ENCODE measurements around the gene CDS1. TPM values are rescaled to one million over a fixed set of nuclear protein-coding genes. Genes with fewer than 3 reads are reported as not detected.
A peak's percentile ranks its signal among the peaks of the same experiment; 100 is the strongest.
"Not testable (repeated sequence)": the region's sequence is repeated elsewhere in the genome, so short reads cannot be mapped to it uniquely, and the experiment has no call there.

The CDS1 gene
- total RNA-seq, 1 donor from 2014 or later, result 9.4 TPM

DNA sequence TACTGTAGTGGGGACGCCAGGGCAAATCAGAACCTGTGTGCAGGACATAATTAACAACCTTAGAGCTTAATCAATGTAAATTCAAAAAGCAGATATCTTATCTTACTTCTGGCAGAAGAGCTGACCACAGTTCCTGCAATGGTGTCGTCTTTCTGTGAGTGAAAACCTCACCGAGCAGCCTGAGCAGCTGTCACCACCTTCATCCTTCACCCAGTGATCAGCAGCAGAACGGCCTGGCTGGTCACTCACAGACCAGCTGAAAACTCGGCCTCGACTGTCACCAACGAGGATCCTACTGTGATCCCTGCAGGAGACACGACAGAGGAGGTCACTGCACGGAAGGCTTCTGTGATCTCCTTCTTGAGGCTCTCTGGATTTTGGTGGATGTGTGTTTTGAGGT lies 94.2 kb downstream of the CDS1 start:
- DNase-seq, result no peak

DNA sequence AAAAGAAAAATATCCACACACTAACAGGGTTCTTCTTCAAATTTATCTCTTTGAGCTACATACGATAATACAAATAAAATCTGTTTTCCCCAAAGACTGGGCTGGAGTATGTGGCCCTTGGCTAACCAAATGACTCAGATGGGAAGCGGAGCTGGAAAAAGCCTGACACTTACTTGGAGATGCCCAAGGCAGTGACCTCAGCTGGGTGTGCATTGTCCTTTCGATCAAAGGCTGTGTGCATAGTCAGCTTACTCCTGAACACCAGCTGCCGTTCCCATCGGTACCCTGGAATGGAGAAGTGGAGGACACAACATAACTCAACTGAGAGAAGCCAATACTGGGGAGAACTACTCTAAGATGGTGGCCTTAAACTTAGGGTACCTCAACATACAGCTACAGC lies 95.1 kb downstream of the CDS1 start:
- DNase-seq, result no peak

DNA sequence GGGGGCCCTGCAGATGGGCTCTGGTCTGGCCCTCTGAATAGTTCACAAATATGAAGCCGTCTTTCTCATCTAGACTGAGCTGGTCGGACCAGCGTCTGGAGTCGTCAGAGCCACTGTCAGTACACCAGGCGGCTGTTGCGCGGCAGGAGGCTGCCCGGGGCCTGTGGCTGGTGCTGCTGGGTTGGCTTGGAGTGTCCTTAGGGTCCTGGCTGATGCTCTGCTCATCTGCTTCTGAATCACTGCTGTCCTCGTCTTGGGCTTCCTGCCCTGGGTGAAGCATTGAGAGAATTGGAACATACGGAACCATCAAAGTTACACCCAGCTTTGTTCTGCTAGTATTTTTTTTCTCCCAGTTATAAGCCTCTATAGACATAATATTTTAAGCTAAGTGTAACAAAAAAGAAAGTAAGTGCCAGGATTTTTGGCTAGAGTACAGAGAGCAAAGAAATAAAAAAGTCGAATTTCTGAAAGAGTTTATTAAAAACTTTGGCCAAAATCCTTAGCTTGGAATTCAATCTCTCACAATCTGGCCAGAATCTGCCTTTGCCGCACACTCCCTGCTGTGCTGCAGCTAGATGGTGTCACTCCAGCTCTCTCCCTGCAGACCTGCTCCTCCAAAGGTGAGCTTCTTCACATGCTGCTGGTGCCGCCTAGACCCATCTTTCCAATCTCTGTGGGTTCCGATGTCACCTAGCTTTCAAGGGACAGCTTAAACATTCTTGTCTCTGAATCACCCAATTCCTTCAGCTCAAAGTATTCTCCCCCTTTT lies 96.2 kb downstream of the CDS1 start:
- no peak for DNase-seq

DNA sequence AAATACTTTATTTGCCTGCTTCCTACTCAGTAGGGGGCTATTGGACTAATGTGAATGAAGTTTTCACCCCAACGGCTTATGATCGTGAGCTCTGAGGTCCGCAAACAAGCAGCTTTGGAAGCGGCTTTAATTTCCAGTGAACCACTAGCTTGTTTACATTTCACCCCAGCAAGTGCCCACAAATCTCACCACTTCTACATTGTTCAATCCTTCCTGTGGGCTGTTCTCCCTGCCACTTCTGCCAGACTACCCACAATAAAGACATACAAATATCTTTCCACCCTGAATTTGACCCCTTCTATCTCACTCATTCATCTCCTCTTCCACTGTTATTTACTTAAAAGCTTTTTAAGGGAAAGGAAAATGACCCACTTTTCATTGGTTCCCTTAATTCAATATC lies 98.0 kb downstream of the CDS1 start:
- DNase-seq, result no peak

DNA sequence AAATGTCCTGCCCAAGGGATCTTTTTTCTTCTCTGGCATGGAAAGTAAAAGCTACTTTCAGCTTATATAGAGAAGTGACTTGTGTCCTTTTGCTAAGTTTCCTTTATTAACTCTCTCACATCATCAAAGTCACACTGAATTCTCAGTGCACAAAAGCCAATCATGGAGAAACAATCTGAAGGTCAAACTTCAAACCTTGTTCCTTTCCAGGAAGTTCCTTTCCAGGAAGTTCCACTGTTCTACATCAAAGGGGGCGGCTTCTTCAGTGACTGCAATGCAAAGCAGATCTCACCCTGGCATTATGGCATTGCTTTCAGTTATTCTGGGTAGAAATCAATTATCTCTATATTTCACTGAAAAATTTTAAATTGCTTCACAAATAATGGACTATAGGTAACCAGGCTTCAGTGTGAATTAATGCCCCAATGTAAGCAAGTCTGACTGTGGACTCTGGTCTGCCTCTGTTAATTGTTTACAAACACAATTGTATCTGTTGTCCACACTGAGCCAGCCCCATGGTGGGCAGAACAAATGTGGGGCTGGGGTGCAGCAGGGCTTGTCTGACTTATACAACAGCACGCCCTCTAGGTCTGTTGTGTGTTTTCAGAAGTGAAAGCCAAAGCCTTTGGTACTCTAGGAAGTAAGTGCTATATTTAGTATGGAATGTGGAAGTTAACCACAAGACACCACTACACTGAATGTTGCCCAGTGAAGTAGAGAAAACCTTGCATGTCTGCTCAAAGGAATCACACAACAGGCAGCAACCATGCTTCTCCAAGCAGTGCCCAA lies 98.8 kb downstream of the CDS1 start:
- no peak for DNase-seq

DNA sequence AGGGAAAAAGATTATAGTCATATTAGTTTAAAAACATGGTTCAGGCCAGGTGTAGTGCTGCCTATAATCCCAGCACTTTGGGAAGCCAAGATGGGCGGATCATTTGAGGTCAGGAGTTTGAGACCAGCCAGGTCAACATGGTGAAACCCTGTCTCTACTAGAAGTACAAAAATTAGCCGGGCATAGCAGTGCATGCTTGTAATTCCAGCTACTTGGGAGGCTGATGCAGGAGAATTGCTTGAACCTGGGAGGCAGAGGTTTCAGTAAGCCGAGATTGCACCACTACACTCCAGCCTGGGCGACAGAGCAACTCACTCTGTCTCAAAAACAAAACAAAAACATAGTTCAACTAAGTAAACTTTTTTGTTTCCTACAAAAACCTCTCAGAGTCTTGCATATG lies 99.7 kb downstream of the CDS1 start:
- not testable (repeated sequence) for DNase-seq

DNA sequence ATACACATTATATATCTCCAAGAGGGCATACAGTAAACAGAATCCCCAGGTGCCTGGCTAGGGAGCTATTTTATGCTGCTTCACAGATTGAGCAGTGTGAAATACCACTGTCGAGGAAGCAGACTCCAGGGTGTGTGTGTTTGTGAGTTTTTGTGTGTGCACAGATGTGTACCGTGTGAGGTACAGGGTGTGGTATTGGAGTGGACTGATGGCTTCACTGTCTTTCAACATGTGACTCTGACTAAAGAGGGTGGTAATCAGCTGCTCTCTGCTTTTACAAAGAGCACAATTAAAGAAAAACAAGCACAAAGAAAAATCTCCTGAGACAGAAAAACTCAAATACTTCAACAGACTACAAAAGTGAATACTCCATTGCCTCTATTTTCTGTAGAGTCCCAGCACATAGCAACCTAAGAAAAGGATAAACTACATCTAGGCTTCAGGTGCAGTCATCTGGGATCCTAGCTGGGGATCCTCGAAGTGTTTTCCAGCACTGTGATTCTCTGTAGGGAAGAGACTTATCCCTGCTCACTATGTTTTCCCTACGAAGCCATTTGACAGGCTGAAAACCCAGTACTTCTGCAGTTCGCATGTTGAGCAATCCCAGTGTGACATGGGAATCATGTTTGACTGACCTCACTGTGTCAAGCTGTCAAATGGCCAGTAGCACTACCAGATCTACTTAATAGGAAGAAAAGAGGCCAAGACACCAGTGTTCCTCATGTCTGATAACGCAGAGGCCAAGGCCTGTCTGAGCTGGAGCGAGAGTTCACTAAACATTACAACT lies 100.3 kb downstream of the CDS1 start:
- DNase-seq, result no peak

DNA sequence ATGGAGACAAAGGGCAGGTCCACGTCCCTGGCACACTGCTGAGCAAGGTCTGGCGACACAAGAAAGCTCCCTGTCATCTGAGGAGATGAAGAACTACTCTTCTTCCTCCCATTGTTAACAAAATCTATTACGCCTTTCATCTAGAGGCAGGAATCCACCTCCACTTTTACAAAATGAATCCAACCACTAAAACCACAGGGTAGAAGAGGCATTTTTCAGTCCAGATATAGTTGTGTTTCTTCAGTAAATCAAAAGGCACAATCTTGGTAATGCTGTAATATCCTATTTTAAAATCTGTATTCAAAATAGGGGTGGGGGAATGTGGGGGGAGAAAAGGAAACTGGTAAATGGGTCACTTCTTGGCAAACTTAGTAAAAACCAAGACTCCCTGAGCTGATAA lies 101.4 kb downstream of the CDS1 start:
- no peak for DNase-seq

DNA sequence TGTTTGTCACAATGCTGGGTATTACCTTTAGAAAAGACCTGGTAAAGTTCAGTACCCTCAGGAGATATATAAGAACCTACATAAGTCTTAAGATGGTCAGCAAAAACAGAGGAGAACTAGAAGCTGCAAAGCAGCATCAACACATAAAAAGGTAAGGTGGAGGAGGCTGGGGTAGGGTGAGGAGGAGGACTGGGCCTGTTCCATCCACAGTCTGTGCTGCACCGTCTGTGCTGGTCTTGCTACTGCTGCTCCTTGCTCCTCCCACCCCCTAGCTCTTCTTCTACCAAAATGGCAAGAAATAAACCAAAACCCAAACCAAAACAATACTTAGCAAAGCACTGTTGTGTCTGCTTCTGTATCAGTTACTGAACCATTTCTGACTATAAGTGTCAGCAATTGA lies 102.2 kb downstream of the CDS1 start:
- no peak for DNase-seq

DNA sequence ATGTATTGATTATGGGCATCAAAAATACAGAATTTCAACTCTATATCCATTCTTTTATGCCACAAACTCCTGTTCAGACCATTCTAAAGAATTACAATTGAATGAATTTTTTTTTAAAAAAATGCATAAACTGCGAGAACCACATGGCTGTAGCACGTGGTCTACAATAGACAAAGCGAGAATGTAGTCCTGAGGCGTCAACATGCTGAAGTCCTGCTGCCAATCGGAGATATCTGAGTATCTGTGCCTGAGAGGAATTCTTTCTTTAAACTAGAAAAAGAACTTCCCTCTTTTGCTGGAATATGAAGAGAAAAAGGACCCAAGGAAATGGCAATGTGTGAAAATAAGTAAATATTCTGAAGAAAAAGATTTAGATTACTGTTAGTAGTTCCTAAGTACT lies 105.7 kb downstream of the CDS1 start:
- DNase-seq, result no peak

DNA sequence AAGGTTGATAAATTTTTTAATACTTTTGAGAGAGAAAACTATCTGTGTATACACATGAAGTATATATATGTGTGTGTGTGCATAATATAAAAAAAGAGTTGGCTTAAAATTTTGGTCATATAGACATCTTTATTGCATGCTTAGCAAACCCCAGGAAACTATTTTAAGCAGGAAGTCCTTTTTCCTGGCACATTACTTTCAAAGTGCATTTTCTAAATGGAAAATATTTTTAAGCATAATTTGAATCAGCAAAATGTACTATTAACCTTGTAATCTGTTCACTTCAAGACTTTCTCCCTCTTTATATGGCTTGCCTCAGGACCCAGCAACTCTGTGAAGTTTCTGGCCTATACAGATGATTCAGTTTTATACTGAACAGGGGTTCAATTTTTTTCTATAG lies 106.3 kb downstream of the CDS1 start:
- no peak for DNase-seq

DNA sequence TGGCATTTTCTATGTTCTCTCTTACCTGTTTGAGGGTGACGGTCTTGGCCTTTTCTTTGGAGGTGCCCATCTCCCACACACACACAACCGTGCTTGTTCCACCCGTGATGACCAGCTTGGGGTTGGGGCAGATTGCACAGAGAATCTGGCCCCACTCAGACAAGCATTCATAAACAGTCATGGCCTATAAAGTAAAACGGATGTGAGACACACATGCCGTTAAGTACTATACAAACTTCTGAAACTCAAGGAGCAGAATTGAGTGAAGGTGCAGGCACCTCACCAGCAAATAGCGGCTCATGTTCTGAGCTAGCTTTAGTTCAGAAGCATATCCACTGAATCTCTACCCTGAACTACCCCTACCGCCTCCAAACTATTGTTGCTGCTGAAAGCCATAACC lies 107.6 kb downstream of the CDS1 start:
- DNase-seq, result no peak

DNA sequence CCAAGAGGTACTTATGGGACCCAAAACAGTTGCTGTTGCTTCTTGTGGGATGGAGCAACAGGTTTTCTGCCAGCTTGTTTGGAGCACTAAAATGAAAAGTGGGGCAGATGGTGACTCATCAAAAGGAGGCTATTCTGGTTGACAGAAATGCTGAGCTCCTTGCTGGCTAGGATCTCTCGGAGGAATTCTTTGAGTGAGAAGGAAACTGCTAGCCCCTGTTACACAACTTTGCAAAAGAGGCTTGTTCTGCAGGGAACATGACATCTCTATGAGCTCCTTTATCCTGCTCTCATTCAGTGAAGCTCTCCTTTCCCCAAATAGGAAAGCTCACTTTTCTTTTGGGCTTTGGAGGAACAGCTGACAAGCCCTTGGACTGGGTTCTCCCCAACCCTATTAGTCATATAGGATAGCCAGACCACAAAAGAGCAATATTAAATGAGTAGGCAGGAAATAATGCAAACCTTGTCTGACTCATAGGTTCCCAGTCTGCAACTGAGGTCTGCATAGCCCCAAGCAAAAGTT lies 108.3 kb downstream of the CDS1 start:
- peak; percentile 51 for DNase-seq

DNA sequence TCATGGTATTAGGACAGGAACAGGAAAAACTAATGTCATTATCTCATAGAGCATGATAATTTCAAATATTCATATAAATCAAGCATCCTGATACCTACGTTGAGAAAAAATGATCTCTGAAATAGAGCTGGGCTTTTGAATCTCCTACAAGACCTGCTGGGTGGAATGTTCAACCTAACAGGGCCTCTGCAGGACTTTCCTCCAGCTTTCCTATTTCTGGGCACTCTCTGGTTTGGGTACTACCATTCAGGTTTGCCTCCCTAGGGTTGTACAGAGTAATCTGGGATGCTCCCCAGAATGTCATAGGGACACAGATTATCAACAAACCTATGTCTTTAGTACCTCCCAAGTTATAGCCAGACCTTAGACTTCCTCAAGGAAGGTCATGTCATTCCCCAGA lies 108.9 kb downstream of the CDS1 start:
- no peak for DNase-seq

DNA sequence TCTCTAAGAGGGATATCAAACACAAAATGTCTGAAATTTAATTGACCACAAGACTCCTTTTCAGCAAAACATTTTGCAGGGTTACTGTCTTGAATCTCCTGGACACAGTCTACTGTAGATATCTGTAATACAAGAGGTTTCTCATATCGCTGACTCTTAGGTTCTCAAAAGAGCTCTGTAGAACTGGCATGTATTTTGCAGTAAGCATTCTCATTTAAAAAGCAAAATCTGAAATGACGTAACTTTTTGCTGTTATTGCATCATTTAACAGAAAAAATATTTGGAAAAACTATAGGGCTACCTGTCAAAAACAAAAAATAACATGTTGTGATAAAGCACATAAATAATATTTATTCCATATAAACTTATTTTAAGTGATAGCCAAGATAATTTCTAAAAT lies 114.2 kb downstream of the CDS1 start:
- no peak for DNase-seq

DNA sequence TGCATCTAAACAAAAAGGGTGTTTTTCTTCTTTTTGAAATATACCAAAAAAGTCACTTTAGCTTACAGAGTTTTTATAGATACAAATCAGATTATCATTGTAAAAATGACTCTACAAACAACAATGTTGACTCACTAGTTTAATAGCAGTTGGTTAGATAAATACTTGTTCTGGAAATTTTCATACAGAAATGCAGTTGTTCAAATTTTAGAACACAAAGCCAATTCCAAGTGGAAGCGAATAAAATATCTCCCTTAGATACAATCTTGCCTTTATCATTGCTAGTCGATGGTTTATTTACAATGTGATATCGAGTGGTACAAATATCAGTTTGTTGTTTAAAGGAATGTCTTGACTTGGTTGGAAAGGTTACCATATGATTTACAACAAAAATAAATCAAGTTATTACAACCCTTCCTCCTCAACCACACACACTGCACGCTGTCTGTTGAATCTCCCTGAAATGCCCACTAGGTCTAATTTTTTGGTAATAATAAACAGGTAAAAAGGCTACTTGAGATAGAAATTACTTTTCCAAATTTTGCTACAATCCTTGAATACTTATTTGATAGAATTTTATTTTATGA lies 114.8 kb downstream of the CDS1 start:
- no peak for DNase-seq

DNA sequence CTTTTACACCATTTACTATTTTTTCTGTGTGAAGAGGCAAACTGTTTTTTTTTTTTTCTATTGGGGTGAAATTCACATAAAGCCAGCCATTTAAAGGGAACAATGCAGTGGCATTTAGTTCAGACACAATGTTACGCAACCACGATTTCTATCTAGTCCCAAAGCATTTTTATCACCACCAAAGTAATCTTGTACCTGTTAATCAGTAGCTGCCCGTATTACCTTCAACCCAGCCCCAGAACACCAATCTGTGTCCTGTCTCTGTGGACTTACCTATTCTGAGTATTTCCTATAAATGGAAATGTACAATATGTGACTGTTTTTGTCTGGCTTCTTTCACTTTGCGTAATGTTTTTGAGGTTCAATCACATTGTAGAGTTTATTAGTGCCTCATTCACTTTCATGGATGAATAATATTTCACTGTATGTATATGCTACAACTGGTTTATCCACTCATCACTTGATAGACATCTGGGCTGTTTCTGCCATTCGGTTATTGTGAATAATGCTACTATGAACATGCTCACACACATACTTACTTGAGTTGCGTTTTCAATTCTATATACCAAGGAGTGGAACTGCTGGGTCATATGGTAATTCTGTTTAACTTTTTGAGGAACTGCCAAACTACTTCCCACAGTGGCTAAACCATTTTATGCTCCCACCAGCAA lies 116.2 kb downstream of the CDS1 start:
- no peak for DNase-seq
